ENCODE measurements around the gene NOS3. TPM values are rescaled to one million over a fixed set of nuclear protein-coding genes. Genes with fewer than 3 reads are reported as not detected.

The NOS3 gene
- total RNA-seq, 1 donor from 2014 or later: 12.6 TPM

GRCh38 chr7:150982351-150982750, 8.5 kb upstream of the NOS3 start:
- Histone ChIP-seq H3K4me3 (no peak overlapping the region), H3K4me1 (peaks cover 32% of the 10 kb centered on the region), H3K36me3 (no peaks in the 10 kb centered on the region), H3K9me3 (replicated peaks) (no peaks in the 10 kb centered on the region), H3K27me3 (ENCODE audit: low read depth) (peaks cover 51% of the 10 kb centered on the region), H3K27ac (replicated peaks) (no peak overlapping the region)
- TF ChIP-seq, protein P1, sequence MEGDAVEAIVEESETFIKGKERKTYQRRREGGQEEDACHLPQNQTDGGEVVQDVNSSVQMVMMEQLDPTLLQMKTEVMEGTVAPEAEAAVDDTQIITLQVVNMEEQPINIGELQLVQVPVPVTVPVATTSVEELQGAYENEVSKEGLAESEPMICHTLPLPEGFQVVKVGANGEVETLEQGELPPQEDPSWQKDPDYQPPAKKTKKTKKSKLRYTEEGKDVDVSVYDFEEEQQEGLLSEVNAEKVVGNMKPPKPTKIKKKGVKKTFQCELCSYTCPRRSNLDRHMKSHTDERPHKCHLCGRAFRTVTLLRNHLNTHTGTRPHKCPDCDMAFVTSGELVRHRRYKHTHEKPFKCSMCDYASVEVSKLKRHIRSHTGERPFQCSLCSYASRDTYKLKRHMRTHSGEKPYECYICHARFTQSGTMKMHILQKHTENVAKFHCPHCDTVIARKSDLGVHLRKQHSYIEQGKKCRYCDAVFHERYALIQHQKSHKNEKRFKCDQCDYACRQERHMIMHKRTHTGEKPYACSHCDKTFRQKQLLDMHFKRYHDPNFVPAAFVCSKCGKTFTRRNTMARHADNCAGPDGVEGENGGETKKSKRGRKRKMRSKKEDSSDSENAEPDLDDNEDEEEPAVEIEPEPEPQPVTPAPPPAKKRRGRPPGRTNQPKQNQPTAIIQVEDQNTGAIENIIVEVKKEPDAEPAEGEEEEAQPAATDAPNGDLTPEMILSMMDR (IDR thresholded peaks at IDR 0.05; ENCODE audit: borderline replicate concordance): no peak
- peak; percentile 24 for DNase-seq
- intact Hi-C loops (cut with micrococcal nuclease): no loop called here

GRCh38 chr7:150983893-150984368, 6.9 kb upstream of the NOS3 start:
- DNase-seq: no peak
- Histone ChIP-seq H3K4me3 (no peak overlapping the region), H3K36me3 (no peaks in the 10 kb centered on the region), H3K27ac (replicated peaks) (no peak overlapping the region), H3K9me3 (replicated peaks) (no peaks in the 10 kb centered on the region), H3K4me1 (peaks cover 31% of the 10 kb centered on the region), H3K27me3 (ENCODE audit: low read depth) (peaks cover 39% of the 10 kb centered on the region)
- intact Hi-C loops (cut with micrococcal nuclease): no loop called here
- TF ChIP-seq, protein P1 (IDR thresholded peaks at IDR 0.05; ENCODE audit: borderline replicate concordance): no peak

- intact Hi-C loops (cut with micrococcal nuclease): loop anchor here (5.0 kb wide), 2 partner anchors 89 to 209 kb away; no protein-coding TSS in a partner anchor
- TF ChIP-seq, protein P1 (IDR thresholded peaks at IDR 0.05; ENCODE audit: borderline replicate concordance): peak; percentile 74
- Histone ChIP-seq H3K9me3 (replicated peaks) (no peaks in the 10 kb centered on the region), H3K27me3 (ENCODE audit: low read depth) (peaks cover 17% of the 10 kb centered on the region), H3K4me1 (peaks cover 37% of the 10 kb centered on the region), H3K36me3 (no peaks in the 10 kb centered on the region), H3K4me3 (no peak overlapping the region), H3K27ac (replicated peaks) (peak overlapping the region; percentile 8)
- peak; percentile 61 for DNase-seq
Observed at GRCh38 chr7:150986099-150986512, 4.7 kb upstream of the NOS3 start.

DNA sequence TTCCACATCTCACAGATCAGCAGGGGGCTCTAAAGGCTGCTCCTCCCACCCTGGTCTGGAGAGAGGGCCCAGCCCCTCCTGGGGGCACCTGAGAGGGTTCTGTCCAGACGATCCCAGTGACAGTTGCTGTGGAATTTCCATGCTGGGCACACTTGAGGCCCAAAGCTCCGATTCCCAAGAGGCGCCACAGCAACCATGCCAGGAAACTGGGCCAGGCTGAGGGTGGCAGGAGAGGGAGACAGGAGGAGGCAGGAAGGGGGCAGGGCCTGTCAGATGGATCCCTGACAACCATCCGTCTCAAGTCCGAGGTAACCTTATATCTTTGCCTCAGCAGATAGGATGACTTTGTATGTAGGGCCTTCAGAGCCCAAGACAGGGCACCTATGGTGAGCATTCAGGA, 4.3 kb upstream of the NOS3 start:
- Histone ChIP-seq H3K27me3 (ENCODE audit: low read depth) (peaks cover 13% of the 10 kb centered on the region), H3K27ac (replicated peaks) (peak overlapping the region; percentile 8), H3K4me3 (no peak overlapping the region), H3K36me3 (no peaks in the 10 kb centered on the region), H3K4me1 (peaks cover 38% of the 10 kb centered on the region), H3K9me3 (replicated peaks) (no peaks in the 10 kb centered on the region)
- intact Hi-C loops (cut with micrococcal nuclease): loop anchor here (5.0 kb wide), 2 partner anchors 89 to 209 kb away; no protein-coding TSS in a partner anchor
- no peak for DNase-seq
- TF ChIP-seq, protein P1 (IDR thresholded peaks at IDR 0.05; ENCODE audit: borderline replicate concordance): no peak

- peaks cover 54% of the 10 kb centered on the region for H3K4me1 ChIP-seq
- peak; percentile 72 for DNase-seq
- H3K27me3 ChIP-seq (ENCODE audit: low read depth): no peaks in the 10 kb centered on the region
- H3K4me3 ChIP-seq: peak overlapping the region; percentile 33
- intact Hi-C loops (cut with micrococcal nuclease): loop anchor here (5.0 kb wide), 2 partner anchors 91 to 211 kb away; no protein-coding TSS in a partner anchor
- TF ChIP-seq, protein P1 (IDR thresholded peaks at IDR 0.05; ENCODE audit: borderline replicate concordance): peak; percentile 97
- no peaks in the 10 kb centered on the region for H3K36me3 ChIP-seq
- H3K9me3 ChIP-seq (replicated peaks): no peaks in the 10 kb centered on the region
- peak overlapping the region; percentile 88 for H3K27ac ChIP-seq (replicated peaks)
Observed at GRCh38 chr7:150988230-150989226, 2.3 kb upstream of the NOS3 start.

Data from left ventricle myocardium inferior (tissue), 1 donor.